K562 (cell line): ENCODE measurements around the gene BNIP5. TPM values are rescaled to one million over a fixed set of nuclear protein-coding genes. Genes with fewer than 3 reads are reported as not detected.

Experiments
- ATAC-seq: fragments of 200-7000 bp; cut with Tn5 transposase; 3 replicates; pipeline ENCODE4 v1.9.1; 2020; ENCODE audit warnings: moderate library complexity
- BruUV-seq: library from RNA; stranded (reverse); fragments of 400-500 nt; replicated peaks from 2 replicates; lab custom pipeline; 2021; lab: Mats Ljungman, UMichigan
- CTCF ChIA-PET: fragments of 300-600 bp; formaldehyde crosslinking; extraction: SDS; loops from one replicate; lab custom pipeline; 2021; ENCODE audit warnings: low intra/inter-chr PET ratio; lab: Yijun Ruan, JAX
- POLR2A ChIA-PET: fragments of 300-600, 350-650 bp; sonication (Branson Sonifier 250); formaldehyde crosslinking; extraction: SDS; loops from one replicate; lab custom pipeline; 2021; ENCODE audit warnings: antibody characterized with exemption, inconsistent platforms; lab: Yijun Ruan, JAX
- DNase-seq, 4 experiments: peaks; one replicate each; pipeline versions ENCODE4 v3.0.0 to v3.0.0-alpha.2; 2011 to 2018; ENCODE audit warnings: low spot score in 3 of 4, mixed read lengths in 3 of 4; ENCODE audit errors: extremely low read depth in 1 of 4
- FAIRE-seq: peaks from 2 replicates; lab custom pipeline; 2011; peaks lifted over from hg19 to GRCh38; lab: Jason Lieb, UNC
- H2AFZ ChIP-seq: 2 replicates; pipeline ENCODE4 v1.6.0; 2011; ENCODE audit warnings: low read depth, low read length, control low read depth, inconsistent platforms
- H3K27ac ChIP-seq: fragments of 200-600 bp; 3 replicates; pipeline ENCODE4 v1.8.0; 2011; ENCODE audit warnings: low read depth, mild to moderate bottlenecking, control low read depth, inconsistent platforms, low read length, moderate library complexity, mixed read lengths; ENCODE audit errors: extremely low read depth
- H3K27me3 ChIP-seq, 2 experiments: fragments of 300-600 bp in 1 of 2; 2 replicates in 1 of 2; 3 replicates in 1 of 2; pipeline versions ENCODE4 v1.6.0 to v1.8.0; 2011; ENCODE audit warnings: inconsistent platforms in 2 of 2, low read length in 2 of 2, mild to moderate bottlenecking in 1 of 2, mixed read lengths in 1 of 2, moderate library complexity in 1 of 2; ENCODE audit not compliant: control insufficient read depth in 2 of 2, insufficient read depth in 2 of 2
- H3K36me3 ChIP-seq: fragments of 300-600 bp; 3 replicates; pipeline ENCODE4 v1.8.0; 2011; ENCODE audit warnings: mild to moderate bottlenecking, low read length, inconsistent platforms; ENCODE audit not compliant: control insufficient read depth, insufficient read depth
- H3K4me1 ChIP-seq, 2 experiments: fragments of 200-600 bp in 1 of 2; replicated peaks in 1 of 2; 2 replicates in 1 of 2; 3 replicates in 1 of 2; pipeline versions ENCODE4 v1.5.1 to v1.8.0; 2011; ENCODE audit warnings: inconsistent platforms in 2 of 2, low read length in 2 of 2, mild to moderate bottlenecking in 1 of 2, mixed read lengths in 1 of 2, moderate library complexity in 1 of 2; ENCODE audit not compliant: control insufficient read depth in 2 of 2, insufficient read depth in 2 of 2
- H3K4me2 ChIP-seq: 2 replicates; pipeline ENCODE4 v1.6.1; 2011; ENCODE audit warnings: low read length, control low read depth, inconsistent platforms, mixed read lengths; ENCODE audit not compliant: insufficient read depth
- H3K4me3 ChIP-seq: fragments of 200-600 bp; sonication (generic), shearing (Covaris generic); 2 replicates; pipeline ENCODE4 v1.5.1; 2016; ENCODE audit warnings: control low read depth, inconsistent platforms
- H3K79me2 ChIP-seq: fragments of 200-600 bp; 3 replicates; pipeline ENCODE4 v1.8.0; 2011; ENCODE audit warnings: low read length, inconsistent platforms; ENCODE audit not compliant: control insufficient read depth, insufficient read depth
- H3K9ac ChIP-seq, 2 experiments: 2 replicates each; pipeline versions ENCODE4 v1.6.0 to v1.6.1; 2011; ENCODE audit warnings: low read depth in 2 of 2, low read length in 2 of 2, control low read depth in 1 of 2, inconsistent platforms in 1 of 2, mild to moderate bottlenecking in 1 of 2, mixed read lengths in 1 of 2; ENCODE audit not compliant: insufficient read depth in 1 of 2
- H3K9me1 ChIP-seq: one replicate; pipeline ENCODE4 v1.6.0; 2011; ENCODE audit warnings: inconsistent platforms, mild to moderate bottlenecking, low read length, moderate library complexity; ENCODE audit not compliant: control insufficient read depth, insufficient read depth
- H3K9me3 ChIP-seq: replicated peaks from 2 replicates; pipeline ENCODE4 v1.5.1; 2011; ENCODE audit warnings: low read depth, low read length, inconsistent platforms; ENCODE audit not compliant: control insufficient read depth, insufficient read depth
- H4K20me1 ChIP-seq: replicated peaks from 2 replicates; pipeline ENCODE4 v1.6.1; 2011; ENCODE audit warnings: low read length, inconsistent platforms, mixed read lengths; ENCODE audit not compliant: control insufficient read depth, insufficient read depth
- CEBPB ChIP-seq: fragments of 450-650 bp; IDR thresholded peaks from 2 replicates; pipeline ENCODE4 v1.6.1; 2016; ENCODE audit warnings: missing genetic modification characterization, missing compliant biosample characterization
- CEBPG ChIP-seq, 3 experiments: fragments of 200-800 bp in 1 of 3; sonication (Bioruptor generic) in 1 of 3; sonication (generic) in 1 of 3; formaldehyde crosslinking in 1 of 3; IDR thresholded peaks in 2 of 3; conservative IDR thresholded peaks in 1 of 3; 2 replicates each; pipeline versions ENCODE4 v1.6.1 to v1.8.0; 2016 to 2022; ENCODE audit warnings: missing compliant biosample characterization in 2 of 3, missing genetic modification characterization in 2 of 3, mild to moderate bottlenecking in 1 of 3, missing genetic modification reagents in 1 of 3
- RBFOX2 ChIP-seq: fragments of 200-400 bp; formaldehyde crosslinking; IDR thresholded peaks from 2 replicates; pipeline ENCODE4 v1.6.1; 2017; ENCODE audit warnings: low read depth, mild to moderate bottlenecking, low read length, moderate library complexity
- TRIM24 ChIP-seq, 2 experiments: fragments of 450-650 bp; IDR thresholded peaks; 2 replicates each; pipeline ENCODE4 v1.6.1; 2016
- ZBTB33 ChIP-seq: sonication (generic); formaldehyde crosslinking; IDR thresholded peaks from 2 replicates; pipeline ENCODE4 v1.8.1; 2023; ENCODE audit warnings: mild to moderate bottlenecking, missing genetic modification reagents
- ZNF316 ChIP-seq: fragments of 450-650 bp; IDR thresholded peaks from 2 replicates; pipeline ENCODE4 v1.6.1; 2016
- ZNF384 ChIP-seq: IDR thresholded peaks from 2 replicates; pipeline ENCODE4 v1.6.1; 2012; ENCODE audit warnings: low read depth, low read length, improper control_type of control experiment
- WGBS: fragments of 100-300 bp; shearing (Covaris generic); methylation state at CpG from one replicate; pipeline ENCODE4 v1.1.6; 2016; ENCODE audit warnings: low coverage, mixed read lengths; ENCODE audit not compliant: insufficient coverage; ENCODE audit errors: missing lambda C conversion rate; 5-methylcytosine and 5-hydroxymethylcytosine counted together
- in situ Hi-C: fragments of 300-500 bp; cut with MboI; formaldehyde crosslinking; loops from 4 replicates; pipeline ENCODE4 v1.15.0; 2018; ENCODE audit warnings: inconsistent platforms, mixed read lengths
- intact Hi-C: fragments of 100-400 bp; cut with micrococcal nuclease; formaldehyde crosslinking; loops from 2 replicates; pipeline ENCODE4 v1.14.2; 2022
- polyA plus RNA-seq, 8 experiments: library from polyadenylated mRNA; depleted of rRNA in 4 of 8; stranded (reverse) in 5 of 8; unstranded in 3 of 8; fragments of >200 nt; fragmentation: Nextera tagmentation in 2 of 8; fragmentation: Illumina TruSeq in 1 of 8; extraction: Ambion mirVana in 2 of 8; extraction: Trizol in 1 of 8; gene quantifications; 2 replicates each; pipeline versions ENCODE4 v1.2.1 to v1.2.3, GENCODE V29; 2011 to 2014; ENCODE audit warnings: inconsistent platforms in 1 of 8, missing spikeins in 1 of 8
- total RNA-seq, 7 experiments: library from RNA; depleted of rRNA in 6 of 7; stranded (reverse); fragments of >200 nt in 6 of 7; fragmentation: Illumina TruSeq in 2 of 7; extraction: Trizol in 2 of 7; gene quantifications; 2 replicates each; pipeline versions ENCODE4 v1.2.1 to v1.2.3, GENCODE V29; 2011 to 2021; ENCODE audit warnings: low replicate concordance in 1 of 7
- TF ChIP-seq, protein P1 (sequence below): sonication (generic); formaldehyde crosslinking; IDR thresholded peaks from 2 replicates; pipeline ENCODE4 v1.9.0; 2022; ENCODE audit warnings: mild to moderate bottlenecking, missing genetic modification reagents

Gene BNIP5
- total and polyA plus RNA-seq, 9 of the 15 experiments (the other 6 are each of a cell fraction or from before 2014, with no cell fraction given) = not detected

DNA sequence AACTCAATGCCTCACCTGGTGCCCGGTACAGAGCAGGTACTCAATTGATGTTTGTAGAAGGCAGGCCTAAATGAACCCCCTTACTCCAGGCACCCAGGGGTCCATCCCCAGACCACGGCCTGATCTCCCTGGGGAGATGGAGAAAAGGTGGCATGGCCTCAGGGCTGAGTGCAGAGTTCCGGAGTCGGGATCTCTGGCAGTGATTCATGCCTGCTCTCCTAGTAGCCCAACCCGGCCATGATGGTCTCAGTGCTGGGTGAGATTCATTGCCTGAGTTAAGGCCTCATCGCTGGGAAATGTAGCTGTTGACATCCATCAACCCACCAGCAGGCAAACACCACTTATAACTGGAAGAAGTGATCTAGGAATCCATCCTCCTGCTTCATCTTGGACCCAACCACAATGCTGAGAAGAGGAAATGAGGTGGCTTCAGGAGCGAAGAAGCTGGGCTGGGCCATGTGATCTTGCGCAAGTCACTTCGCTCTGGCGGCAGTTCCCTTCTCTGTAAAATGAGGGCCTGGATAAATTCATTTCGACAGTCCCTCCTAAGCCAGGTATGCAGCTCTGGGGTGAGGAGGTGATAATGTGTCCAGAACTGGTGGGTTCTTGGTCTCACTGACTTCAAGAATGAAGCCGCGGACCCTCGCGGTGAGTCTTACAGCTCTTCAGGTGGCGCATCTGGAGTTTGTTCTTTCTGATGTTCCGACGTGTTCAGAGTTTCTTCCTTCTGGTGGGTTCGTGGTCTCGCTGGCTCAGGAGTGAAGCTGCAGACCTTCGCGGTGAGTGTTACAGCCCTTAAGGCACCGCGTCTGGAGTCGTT, 26.1 kb upstream of the BNIP5 start:
- ChIA-PET POLR2A (interaction anchor here (1.0 to 1.4 kb wide), 3 partner anchors 12 to 53 kb away, joined by 3 to 5 read pairs (median 4); no protein-coding TSS in a partner anchor), CTCF (interaction anchor here (1.3 kb wide), 1 partner anchor 60 kb away, joined by 3 read pairs; no protein-coding TSS in a partner anchor)
- Histone ChIP-seq H4K20me1 (no peaks in the 10 kb centered on the region), H3K36me3 (no peaks in the 10 kb centered on the region), H2AFZ (peak overlapping the region; percentile 29), H3K27ac (no peak overlapping the region)
- intact Hi-C loops = loop anchor here (5.0 kb wide), 1 partner anchor 225 kb away; no protein-coding TSS in a partner anchor
- no peak for FAIRE-seq
- TF ChIP-seq ZNF316 = no peak
- TF ChIP-seq ZBTB33 (CRISPR knock-in tag) = peak; percentile 71
- TF ChIP-seq, protein P1, sequence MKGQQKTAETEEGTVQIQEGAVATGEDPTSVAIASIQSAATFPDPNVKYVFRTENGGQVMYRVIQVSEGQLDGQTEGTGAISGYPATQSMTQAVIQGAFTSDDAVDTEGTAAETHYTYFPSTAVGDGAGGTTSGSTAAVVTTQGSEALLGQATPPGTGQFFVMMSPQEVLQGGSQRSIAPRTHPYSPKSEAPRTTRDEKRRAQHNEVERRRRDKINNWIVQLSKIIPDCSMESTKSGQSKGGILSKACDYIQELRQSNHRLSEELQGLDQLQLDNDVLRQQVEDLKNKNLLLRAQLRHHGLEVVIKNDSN (CRISPR knock-in tag) = peak; percentile 24; the same call in 1 of the 2 replicates
- TF ChIP-seq TRIM24 (IDR thresholded peaks at IDR 0.05) = 0 out of 4 replicates have a peak, but pooled peaks of 1 of the 2 experiments have one; percentile 19
- peak; percentile 93 for TF ChIP-seq CEBPB (tag)
- 0 out of 2 replicates have a peak, but pooled peaks have one; percentile 31 for TF ChIP-seq RBFOX2
- peak; percentile 73 for TF ChIP-seq CEBPG (CRISPR knock-in tag; IDR thresholded peaks at IDR 0.05)
- TF ChIP-seq CEBPG (tag; conservative IDR thresholded peaks at IDR 0.05 in 1 of 2, IDR thresholded peaks at IDR 0.05 in 1 of 2) = peak; percentile 46 to 67
- TF ChIP-seq ZNF384 = no peak
- TF ChIP-seq, all 486 proteins: peak for 6
- Histone ChIP-seq H3K9me3 (no peaks in the 10 kb centered on the region), H3K4me3 (no peak overlapping the region), H3K9ac (no peak overlapping the region), H3K4me1 (peaks cover 9 to 20% of the 10 kb centered on the region in 2 experiments; a peak in 4 of 5 replicates), H3K27me3 (peaks cover 4 to 23% of the 10 kb centered on the region in 2 experiments), H3K9me1 (no peaks in the 10 kb centered on the region), H3K4me2 (no peak overlapping the region), H3K79me2 (no peaks in the 10 kb centered on the region)
- no peak for ATAC-seq
- in situ Hi-C loops = no loop called here
- WGBS = 66% methylated on average over 25 of the region's 25 CpGs
- no peak for DNase-seq
- TSS peak; percentile 91 for BruUV-seq
